Myocyte (in vitro differentiated cells): ENCODE results near the gene NPHP1. TPM values are rescaled to one million over a fixed set of nuclear protein-coding genes. Genes with fewer than 3 reads are reported as not detected.
"Not testable (repeated sequence)": the region's sequence is repeated elsewhere in the genome, so short reads cannot be mapped to it uniquely, and the experiment has no call there.

Experiments used
- DNase-seq: peaks from one replicate; pipeline ENCODE4 v3.0.0-alpha.2; 2012; ENCODE audit warnings: low read depth
- polyA plus RNA-seq: library from polyadenylated mRNA; unstranded; fragments of >200 nt; gene quantifications from one replicate; pipeline ENCODE4 v1.2.1, GENCODE V29; 2012; ENCODE audit warnings: missing spikeins
- total RNA-seq: library from RNA; depleted of rRNA; stranded (reverse); fragments of >200 nt; gene quantifications from 2 replicates; pipeline ENCODE4 v1.2.3, GENCODE V29; 2014

The NPHP1 gene
- total RNA-seq: 3.4 and 5.5 TPM in 2 replicates
- polyA plus RNA-seq: 3.9 TPM

GRCh38 chr2:110204408-110205385, at the start of gene NPHP1:
NPHP1 (minus strand) TSS chr2:110205013; CDS start chr2:110204968, 45 bp downstream.
- peak; percentile 86 for DNase-seq

GRCh38 chr2:110248081-110248795, 43.4 kb upstream of the NPHP1 start:
- not testable (repeated sequence) for DNase-seq

GRCh38 chr2:110245488-110246435, 40.9 kb upstream of the NPHP1 start:
- DNase-seq: not testable (repeated sequence)

GRCh38 chr2:110243283-110243682, 38.5 kb upstream of the NPHP1 start:
- not testable (repeated sequence) for DNase-seq

- not testable (repeated sequence) for DNase-seq
These were observed 29.7 kb upstream of the NPHP1 start for GRCh38 chr2:110234514-110234913.

GRCh38 chr2:110229886-110230285, 25.1 kb upstream of the NPHP1 start:
- DNase-seq: not testable (repeated sequence)

- not testable (repeated sequence) for DNase-seq
These were observed 17.8 kb upstream of the NPHP1 start for GRCh38 chr2:110222626-110223025.

- no peak for DNase-seq
These were observed 17.1 kb upstream of the NPHP1 start for GRCh38 chr2:110221938-110222337.

- no peak for DNase-seq
These were observed 15.4 kb upstream of the NPHP1 start for GRCh38 chr2:110220190-110220564.

GRCh38 chr2:110219496-110220189, 14.8 kb upstream of the NPHP1 start:
- DNase-seq: peak; percentile 64

GRCh38 chr2:110218889-110219288, 14.1 kb upstream of the NPHP1 start:
- DNase-seq: not testable (repeated sequence)

GRCh38 chr2:110216803-110217202, 12.0 kb upstream of the NPHP1 start:
- no peak for DNase-seq

- DNase-seq: no peak
These were observed 11.4 kb upstream of the NPHP1 start for GRCh38 chr2:110216199-110216598.

- peak; percentile 53 for DNase-seq
These were observed 10.8 kb upstream of the NPHP1 start for GRCh38 chr2:110215566-110216158.

- no peak for DNase-seq
These were observed 10.3 kb upstream of the NPHP1 start for GRCh38 chr2:110215091-110215490.

- not testable (repeated sequence) for DNase-seq
These were observed 8.7 kb upstream of the NPHP1 start for GRCh38 chr2:110213522-110213921.

- peak; percentile 83 for DNase-seq
These were observed 7.4 kb upstream of the NPHP1 start, which contains the start of gene MTLN for GRCh38 chr2:110211938-110212858. MTLN (minus strand) TSS chr2:110212547; CDS start chr2:110212525, 22 bp downstream.

GRCh38 chr2:110205660-110206455, 1.0 kb upstream of the NPHP1 start:
- no peak for DNase-seq
